ENCODE data around the gene ZNF587B.
"Not testable (repeated sequence)": the region's sequence is repeated elsewhere in the genome, so short reads cannot be mapped to it uniquely, and the experiment has no call there.

Gene ZNF587B

GRCh38 chr19:57815247-57816075 is 14.6 kb upstream of the ZNF587B start:
- no peak for TF ChIP-seq GATA3 (IDR thresholded peaks at IDR 0.05; ENCODE audit: low read depth, low read length)
- TF ChIP-seq GATA2 (IDR thresholded peaks at IDR 0.05; ENCODE audit: low read depth, low read length): no peak

GRCh38 chr19:57816652-57817051 is 13.4 kb upstream of the ZNF587B start:
- TF ChIP-seq GATA3 (IDR thresholded peaks at IDR 0.05; ENCODE audit: low read depth, low read length) (no peak), GATA2 (IDR thresholded peaks at IDR 0.05; ENCODE audit: low read depth, low read length) (no peak)

- TF ChIP-seq GATA3 (IDR thresholded peaks at IDR 0.05; ENCODE audit: low read depth, low read length) (no peak), GATA2 (IDR thresholded peaks at IDR 0.05; ENCODE audit: low read depth, low read length) (no peak)
Measured at GRCh38 chr19:57817976-57818375, 12.1 kb upstream of the ZNF587B start.

GRCh38 chr19:57818378-57818777 is 11.7 kb upstream of the ZNF587B start:
- no peak for TF ChIP-seq GATA2 (IDR thresholded peaks at IDR 0.05; ENCODE audit: low read depth, low read length)
- no peak for TF ChIP-seq GATA3 (IDR thresholded peaks at IDR 0.05; ENCODE audit: low read depth, low read length)

- TF ChIP-seq GATA2 (IDR thresholded peaks at IDR 0.05; ENCODE audit: low read depth, low read length) (no peak), GATA3 (IDR thresholded peaks at IDR 0.05; ENCODE audit: low read depth, low read length) (no peak)
Measured at GRCh38 chr19:57819475-57820148, 10.5 kb upstream of the ZNF587B start.

- no peak for TF ChIP-seq GATA3 (IDR thresholded peaks at IDR 0.05; ENCODE audit: low read depth, low read length)
- TF ChIP-seq GATA2 (IDR thresholded peaks at IDR 0.05; ENCODE audit: low read depth, low read length): no peak
Measured at GRCh38 chr19:57820599-57820998, 9.5 kb upstream of the ZNF587B start.

GRCh38 chr19:57825511-57825910 is 4.6 kb upstream of the ZNF587B start:
- no peak for TF ChIP-seq GATA3 (IDR thresholded peaks at IDR 0.05; ENCODE audit: low read depth, low read length)
- no peak for TF ChIP-seq GATA2 (IDR thresholded peaks at IDR 0.05; ENCODE audit: low read depth, low read length)

GRCh38 chr19:57829316-57829715 is 783 bp upstream of the ZNF587B start:
- TF ChIP-seq GATA3 (IDR thresholded peaks at IDR 0.05; ENCODE audit: low read depth, low read length) (no peak), GATA2 (IDR thresholded peaks at IDR 0.05; ENCODE audit: low read depth, low read length) (no peak)

- TF ChIP-seq GATA3 (IDR thresholded peaks at IDR 0.05; ENCODE audit: low read depth, low read length) (no peak), GATA2 (IDR thresholded peaks at IDR 0.05; ENCODE audit: low read depth, low read length) (no peak)
Measured at GRCh38 chr19:57841122-57841763, 11.1 kb downstream of the ZNF587B start.

GRCh38 chr19:57849666-57850473 is 19.8 kb downstream of the ZNF587B start, which contains the start of gene ZNF587:
ZNF587 (plus strand) TSS chr19:57849859; CDS start chr19:57850039, 180 bp downstream.
- TF ChIP-seq GATA2, GATA3 (IDR thresholded peaks at IDR 0.05; ENCODE audit: low read depth, low read length): not testable (repeated sequence)

GRCh38 chr19:57850553-57851017 is 20.5 kb downstream of the ZNF587B start:
- no peak for TF ChIP-seq GATA3 (IDR thresholded peaks at IDR 0.05; ENCODE audit: low read depth, low read length)
- 0 out of 2 replicates have a peak, but pooled peaks have one; percentile 39 for TF ChIP-seq GATA2 (IDR thresholded peaks at IDR 0.05; ENCODE audit: low read depth, low read length)

GRCh38 chr19:57867868-57868492 is 37.9 kb downstream of the ZNF587B start:
- no peak for TF ChIP-seq GATA3 (IDR thresholded peaks at IDR 0.05; ENCODE audit: low read depth, low read length)
- TF ChIP-seq GATA2 (IDR thresholded peaks at IDR 0.05; ENCODE audit: low read depth, low read length): no peak

- TF ChIP-seq GATA2 (IDR thresholded peaks at IDR 0.05; ENCODE audit: low read depth, low read length) (no peak), GATA3 (IDR thresholded peaks at IDR 0.05; ENCODE audit: low read depth, low read length) (no peak)
Measured at GRCh38 chr19:57870225-57870624, 40.1 kb downstream of the ZNF587B start.

Measured in SH-SY5Y (cell line).